Right forelimb (tissue), 1 donor: ENCODE results near the gene CTCF.

ENCODE experiments used
- DNase-seq: peaks from one replicate; pipeline ENCODE4 v3.0.0-alpha.2; 2018

Gene CTCF

DNA sequence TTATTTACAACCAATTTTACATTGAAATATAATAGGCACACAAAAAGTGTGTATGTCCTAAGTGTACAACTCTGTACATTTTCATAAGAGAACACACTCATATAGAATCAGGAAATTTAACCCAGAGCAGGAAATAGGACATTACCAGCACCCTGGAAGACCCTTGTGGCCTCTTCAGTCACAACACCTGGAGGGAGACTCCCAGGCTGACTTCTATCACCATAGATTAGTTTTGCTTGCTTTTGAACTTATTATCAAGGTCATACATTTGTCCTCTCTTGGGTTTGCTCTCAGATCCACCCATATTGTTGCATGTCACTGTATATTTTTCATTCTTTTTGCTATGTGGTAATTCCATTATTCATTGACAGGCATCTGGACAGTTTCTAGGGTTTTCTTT is 27.9 kb upstream of the CTCF start:
- DNase-seq: no peak

DNA sequence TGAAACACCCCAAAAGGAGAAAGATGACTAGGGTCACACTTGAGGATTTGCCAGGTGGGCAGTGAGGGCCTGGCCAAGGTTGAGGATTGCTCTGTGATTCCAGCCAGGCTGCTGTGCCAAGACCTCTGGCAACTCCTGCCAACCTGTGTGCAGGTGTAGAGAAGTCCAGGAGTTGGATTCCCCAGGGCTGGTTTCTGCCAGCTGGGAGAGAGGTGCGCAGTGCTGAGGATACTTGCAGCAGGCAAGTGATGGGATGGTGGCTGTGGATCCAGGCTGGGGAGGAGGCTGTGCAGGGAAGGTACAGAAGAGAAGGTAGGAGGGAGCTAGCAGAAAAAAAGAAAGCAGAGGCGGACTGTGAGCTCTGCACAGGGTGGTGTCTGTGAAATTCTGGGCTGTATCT is 27.1 kb upstream of the CTCF start:
- no peak for DNase-seq

DNA sequence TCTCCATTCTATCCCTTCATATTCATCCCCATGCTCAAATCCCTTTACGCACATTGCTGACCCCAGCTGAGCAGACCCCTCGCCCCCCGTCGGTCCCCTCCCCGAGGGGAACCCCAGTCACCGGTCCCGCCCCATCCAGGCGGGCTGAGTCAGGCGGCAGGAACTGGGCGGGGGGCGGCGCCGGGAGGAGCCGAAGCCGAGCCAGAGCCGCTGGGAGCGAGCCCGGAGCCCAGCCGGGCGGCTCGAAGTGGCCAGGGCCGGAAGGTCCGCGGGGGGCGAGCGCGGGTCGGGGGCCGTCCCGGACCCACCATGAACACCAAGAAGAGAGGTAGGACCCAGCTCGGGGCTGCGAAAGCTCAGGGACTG is 25.1 kb upstream of the CTCF start:
- peak; percentile 76 for DNase-seq

DNA sequence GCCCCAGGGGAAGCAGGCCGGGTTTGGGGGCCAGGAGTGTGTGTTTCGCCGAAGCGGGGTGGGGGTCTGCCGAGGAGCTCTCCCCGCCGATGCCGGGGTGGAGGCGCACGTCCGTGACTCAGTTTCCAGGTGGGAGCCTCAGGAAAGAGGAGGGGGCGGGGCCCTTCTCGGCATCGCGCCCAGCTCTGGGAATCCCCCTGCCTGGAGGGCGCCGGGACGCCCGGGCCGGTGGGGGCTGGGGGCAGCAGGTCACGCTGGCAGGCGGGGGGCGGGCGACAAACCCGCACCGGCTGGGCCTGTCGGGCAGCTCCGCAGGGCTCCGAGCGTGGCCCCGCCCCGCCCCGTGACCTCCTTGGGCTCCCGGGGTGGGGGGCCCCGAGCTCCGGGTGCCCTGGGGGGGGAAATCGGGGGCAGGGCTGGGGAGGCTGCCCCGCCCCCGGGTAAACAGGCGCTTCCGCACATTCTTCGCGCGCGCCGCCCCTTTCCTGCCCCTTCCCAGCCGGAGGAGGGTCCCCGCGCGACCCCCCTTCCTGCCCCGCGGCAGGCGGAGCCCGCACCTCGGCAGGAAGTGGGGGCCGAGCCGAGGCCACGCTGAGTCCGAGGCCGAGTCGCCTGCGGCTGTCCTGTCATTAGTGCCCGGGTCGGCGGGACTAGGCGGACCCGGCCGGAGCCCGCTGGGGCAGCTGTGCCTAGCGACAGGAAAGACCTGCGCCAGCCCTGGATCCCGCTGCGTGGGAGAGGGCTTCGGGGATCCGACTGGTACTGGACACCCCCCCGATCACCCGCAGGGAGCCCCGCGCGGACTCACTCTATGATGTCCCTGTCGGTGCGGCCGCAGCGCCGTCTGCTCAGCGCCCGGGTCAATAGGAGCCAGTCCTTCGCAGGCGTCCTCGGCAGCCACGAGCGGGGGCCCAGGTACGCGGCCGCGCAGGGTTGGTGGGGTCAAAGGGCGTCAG is 24.4 kb upstream of the CTCF start:
- DNase-seq: peak; percentile 73

DNA sequence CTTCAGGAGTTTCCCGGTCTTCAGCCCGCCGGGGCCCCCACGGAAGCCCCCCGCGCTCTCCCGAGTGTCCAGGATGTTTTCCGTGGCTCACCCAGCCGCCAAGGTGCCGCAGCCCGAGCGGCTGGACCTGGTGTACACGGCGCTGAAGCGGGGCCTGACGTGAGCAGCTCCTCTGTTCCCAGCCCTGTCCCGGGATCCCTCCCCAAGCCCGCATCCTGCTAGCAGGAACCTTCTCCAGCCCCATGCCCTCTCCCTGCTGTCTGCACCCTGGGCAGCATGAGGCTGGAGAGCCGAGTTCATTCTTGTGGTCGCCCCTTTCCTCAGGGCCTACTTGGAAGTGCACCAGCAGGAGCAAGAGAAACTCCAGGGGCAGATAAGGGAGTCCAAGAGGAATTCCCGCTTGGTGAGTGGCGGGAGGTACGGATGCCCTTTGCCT is 23.6 kb upstream of the CTCF start:
- no peak for DNase-seq

DNA sequence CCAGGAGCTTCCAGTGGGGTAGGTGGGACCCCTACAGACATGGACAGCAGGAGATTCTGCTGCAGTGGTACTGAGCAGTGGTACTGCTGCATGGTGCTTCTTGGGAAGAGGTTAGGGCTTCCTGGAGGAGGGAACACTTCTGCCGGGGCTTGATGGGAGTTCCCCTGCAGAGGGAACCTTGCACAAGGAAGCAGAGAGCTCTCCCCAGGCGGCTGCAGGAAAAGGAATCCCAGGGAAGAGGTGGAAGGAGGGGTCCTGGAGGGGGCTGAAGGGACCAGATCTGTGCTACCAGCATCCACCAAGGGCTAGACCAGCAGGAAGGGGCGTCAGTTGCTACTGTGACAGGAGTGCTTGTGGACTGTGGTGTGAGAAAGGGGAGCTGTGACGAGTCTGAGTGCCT is 23.1 kb upstream of the CTCF start:
- no peak for DNase-seq

DNA sequence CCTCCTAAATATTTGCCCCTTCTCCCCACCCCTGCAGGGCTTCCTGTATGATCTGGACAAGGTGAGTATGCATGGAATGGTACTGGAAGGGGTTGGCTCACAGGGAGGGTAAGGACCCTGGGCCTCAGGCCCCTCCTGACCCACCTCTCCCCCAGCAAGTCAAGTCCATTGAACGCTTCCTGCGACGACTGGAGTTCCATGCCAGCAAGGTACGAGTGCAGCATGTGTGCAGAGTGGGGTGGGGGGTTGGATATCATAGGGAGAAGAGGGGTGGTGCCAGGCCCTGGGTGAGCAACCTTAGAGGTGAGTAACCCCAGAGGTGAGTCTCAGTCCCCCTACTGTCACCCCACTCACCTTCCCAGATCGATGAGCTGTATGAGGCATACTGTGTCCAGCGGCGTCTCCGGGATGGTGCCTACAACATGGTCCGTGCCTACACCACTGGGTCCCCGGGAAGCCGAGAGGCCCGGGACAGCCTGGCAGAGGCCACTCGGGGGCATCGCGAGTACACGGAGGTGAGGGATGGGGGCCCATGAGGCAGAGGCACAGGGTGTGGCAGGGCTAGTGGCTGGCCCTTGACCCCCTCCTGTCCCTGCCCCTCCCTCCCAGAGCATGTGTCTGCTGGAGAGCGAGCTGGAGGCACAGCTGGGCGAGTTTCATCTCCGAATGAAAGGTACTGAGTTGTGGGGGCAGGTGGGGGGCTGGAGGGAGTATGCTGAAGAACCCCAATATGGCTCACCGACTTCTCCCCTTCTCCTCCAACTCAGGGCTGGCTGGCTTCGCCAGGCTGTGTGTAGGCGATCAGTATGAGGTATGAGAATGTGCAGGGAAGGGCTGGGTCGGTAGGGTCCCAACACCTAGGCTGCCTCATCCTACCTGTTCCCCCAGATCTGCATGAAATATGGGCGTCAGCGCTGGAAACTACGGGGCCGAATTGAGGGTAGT is 22.4 kb upstream of the CTCF start:
- DNase-seq: no peak

DNA sequence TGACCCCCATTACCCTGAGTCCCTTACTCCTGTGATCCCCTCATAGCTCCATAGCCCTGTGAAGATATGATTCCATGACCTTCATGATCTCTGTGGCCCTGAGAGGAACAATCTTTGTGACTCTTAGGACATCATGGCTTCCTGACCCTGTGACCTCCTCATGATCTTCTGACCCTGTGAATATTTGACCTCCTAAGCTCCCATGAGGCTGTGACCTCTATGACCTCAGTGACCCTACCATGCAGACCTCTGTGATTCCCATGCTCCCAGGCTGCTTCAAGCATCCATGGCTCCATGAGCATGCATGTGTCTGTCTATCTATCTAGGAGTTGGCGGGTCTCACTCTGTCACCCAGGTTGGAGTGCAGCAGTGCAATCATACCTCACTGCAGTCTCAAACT is 21.6 kb upstream of the CTCF start:
- no peak for DNase-seq

DNA sequence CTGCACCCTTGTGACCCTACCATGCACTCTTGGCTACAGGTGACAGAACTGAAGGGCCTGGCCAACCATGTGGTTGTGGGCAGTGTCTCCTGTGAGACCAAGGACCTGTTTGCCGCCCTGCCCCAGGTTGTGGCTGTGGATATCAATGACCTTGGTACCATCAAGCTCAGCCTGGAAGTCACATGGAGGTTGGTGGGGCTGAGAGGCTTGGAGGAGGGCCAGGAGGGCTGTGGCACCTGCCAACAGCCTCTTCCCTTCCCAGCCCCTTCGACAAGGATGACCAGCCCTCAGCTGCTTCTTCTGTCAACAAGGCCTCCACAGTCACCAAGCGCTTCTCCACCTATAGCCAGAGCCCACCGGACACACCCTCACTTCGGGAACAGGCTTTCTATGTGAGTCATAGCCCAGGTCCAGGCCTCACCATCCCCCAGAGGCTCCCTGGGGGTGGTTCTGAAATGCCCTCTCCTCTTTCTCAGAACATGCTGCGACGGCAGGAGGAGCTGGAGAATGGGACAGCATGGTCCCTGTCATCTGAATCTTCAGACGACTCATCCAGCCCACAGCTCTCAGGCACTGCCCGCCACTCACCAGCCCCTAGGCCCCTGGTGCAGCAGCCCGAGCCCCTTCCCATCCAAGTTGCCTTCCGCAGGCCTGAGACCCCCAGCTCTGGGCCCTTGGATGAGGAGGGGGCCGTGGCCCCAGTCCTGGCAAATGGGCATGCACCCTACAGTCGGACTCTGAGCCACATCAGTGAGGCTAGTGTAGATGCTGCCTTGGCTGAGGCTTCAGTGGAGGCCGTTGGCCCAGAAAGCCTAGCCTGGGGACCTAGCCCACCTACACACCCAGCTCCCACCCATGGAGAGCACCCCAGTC is 20.7 kb upstream of the CTCF start:
- DNase-seq: no peak

DNA sequence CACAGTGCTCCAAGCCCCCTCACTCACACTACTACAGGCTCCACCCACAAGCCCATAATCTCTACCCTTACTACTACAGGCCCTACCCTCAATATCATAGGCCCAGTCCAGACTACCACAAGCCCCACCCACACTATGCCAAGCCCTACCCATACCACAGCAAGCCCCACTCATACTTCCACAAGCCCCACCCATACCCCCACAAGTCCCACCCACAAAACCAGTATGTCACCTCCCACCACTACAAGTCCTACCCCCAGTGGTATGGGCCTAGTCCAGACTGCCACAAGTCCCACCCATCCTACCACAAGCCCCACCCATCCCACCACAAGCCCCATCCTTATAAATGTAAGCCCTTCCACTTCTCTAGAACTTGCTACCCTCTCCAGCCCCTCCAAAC is 19.9 kb upstream of the CTCF start:
- DNase-seq: peak; percentile 49

DNA sequence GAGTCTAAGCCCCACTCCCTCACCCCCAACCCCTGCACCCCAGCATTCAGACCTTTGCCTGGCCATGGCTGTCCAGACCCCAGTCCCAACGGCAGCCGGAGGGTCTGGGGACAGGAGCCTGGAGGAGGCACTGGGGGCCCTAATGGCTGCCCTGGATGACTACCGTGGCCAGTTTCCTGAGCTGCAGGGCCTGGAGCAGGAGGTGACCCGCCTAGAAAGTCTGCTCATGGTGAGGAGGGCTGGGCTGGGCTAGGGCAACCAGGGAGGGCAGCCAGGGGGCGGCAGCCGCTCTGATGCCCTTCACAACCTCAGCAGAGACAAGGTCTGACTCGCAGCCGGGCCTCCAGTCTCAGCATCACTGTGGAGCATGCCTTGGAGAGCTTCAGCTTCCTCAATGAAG is 19.3 kb upstream of the CTCF start:
- no peak for DNase-seq

DNA sequence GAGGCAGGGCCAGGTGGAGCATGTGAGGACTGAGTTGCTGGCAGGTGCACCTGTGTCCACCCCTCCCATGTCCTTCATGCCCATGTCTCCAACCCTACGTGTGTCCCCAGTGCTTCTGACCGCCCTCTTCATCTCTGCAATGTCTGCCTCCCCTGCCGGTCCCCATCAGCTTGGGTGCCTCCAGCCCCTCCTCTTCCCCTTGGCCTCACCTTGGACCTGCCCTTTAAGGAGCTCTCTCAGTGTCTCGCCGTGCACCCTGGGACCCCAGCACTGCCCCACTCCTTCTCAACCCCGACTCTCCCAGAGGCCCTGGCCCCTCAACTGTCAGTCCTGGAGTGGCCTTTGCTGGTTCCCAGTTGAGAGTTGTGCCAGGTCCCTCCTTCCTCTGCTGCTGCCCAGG is 18.7 kb upstream of the CTCF start:
- DNase-seq: no peak

DNA sequence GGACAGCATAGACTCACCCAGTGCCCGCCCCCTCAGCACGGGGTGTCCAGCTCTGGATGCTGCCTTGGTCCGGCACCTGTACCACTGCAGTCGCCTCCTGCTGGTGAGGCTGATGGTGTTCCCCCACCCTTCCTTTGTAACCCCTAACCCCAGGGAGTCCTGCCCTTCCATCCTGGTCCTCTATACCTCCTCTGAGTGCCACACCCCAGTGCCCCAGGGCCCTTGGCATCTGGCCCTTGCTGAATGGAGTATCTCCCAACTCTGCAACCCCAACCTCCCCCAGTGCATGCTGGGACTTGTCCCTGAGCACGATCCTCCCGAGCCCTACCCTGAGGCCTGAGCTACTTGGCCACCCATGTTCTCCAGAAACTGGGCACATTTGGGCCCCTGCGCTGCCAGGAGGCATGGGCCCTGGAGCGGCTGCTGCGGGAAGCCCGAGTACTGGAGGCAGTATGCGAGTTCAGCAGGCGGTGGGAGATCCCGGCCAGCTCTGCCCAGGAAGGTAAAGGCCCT is 17.9 kb upstream of the CTCF start:
- no peak for DNase-seq

DNA sequence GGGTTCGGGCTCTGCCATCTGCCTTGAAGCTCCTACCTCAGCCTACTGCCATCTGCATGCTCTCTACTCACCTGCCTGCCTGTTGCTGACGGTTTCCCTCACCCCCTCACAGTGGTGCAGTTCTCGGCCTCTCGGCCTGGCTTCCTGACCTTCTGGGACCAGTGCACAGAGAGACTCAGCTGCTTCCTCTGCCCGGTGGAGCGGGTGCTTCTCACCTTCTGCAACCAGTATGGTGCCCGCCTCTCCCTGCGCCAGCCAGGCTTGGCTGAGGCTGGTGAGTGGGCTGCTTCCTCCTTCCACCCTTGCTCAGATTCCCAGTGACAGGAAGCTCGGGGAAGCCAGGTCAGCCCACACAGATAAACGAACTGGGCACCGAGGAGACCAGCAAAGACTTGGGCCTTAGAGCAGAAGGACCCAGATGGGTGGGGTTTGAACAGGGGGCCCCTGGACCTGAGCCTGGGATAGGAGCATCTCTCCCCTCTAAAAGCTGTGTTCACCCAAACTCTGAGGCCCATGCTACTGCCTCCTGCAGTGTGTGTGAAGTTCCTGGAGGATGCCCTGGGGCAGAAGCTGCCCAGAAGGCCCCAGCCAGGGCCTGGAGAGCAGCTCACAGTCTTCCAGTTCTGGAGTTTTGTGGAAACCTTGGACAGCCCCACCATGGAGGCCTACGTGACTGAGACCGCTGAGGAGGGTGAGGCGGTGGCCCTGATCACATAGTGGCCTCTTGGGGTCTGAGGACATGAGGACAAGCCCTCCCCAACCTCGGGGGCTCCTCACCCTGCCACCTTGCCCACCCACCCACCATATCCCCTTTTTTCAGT is 17.3 kb upstream of the CTCF start:
- no peak for DNase-seq

DNA sequence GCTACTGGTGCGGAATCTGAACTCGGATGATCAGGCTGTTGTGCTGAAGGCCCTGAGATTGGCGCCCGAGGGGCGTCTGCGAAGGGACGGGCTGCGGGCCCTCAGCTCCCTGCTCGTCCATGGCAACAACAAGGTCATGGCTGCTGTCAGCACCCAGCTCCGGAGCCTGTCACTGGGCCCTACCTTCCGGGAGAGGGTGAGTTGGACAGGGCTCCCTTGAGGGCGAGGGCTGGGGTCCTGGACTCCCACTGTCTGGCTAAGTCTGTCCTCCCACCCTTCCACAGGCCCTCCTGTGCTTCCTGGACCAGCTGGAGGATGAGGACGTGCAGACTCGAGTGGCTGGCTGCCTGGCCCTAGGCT is 16.7 kb upstream of the CTCF start:
- no peak for DNase-seq

DNA sequence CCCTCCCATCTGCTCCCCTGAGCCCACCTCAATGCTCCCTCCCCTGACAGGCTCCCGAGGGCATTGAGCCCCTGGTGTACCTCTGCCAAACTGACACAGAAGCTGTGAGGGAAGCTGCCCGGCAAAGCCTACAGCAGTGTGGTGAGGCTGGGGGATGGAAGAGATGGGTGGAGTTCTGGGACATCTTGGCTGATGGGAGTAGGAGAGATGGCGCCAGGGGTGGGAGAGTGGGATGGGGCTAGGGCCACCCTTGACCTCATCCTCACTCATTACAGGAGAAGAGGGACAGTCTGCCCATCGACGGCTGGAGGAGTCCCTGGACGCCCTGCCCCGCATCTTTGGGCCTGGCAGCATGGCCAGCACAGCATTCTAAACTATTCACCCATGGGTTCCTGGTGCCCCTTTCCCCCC is 16.2 kb upstream of the CTCF start:
- no peak for DNase-seq

DNA sequence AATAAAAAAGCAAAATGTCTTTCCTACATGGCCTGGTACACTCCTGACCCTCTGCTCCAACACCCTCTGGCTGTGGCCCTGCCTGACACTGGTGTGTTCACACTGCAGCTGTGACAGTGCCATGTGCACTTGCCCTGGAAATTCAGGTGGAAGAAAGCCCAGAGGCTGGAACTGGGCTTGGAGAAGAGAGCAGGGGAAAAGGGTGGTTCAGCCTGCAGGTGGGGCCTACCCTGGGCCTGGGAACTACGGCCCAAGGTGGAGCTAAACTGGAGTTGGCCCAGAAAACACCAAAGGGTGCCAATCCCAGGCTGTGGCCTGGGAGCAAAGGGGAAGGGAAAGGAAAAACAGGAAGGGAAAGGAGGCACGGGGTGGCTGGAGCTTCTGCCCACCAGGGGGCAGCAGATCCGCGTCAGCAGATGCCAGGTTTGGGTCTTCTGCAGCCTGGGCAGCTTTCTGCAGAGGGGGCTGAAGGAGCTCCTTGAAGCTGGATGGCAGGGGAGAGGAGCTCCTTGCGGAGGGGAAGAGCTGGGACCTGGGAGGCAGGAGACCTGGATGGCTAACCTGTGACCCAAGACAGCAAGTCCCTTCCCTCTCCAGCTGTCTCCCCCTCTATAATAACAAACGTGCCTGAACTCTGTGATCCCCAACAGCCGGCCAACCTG is 15.4 kb upstream of the CTCF start:
- peak; percentile 81 for DNase-seq

DNA sequence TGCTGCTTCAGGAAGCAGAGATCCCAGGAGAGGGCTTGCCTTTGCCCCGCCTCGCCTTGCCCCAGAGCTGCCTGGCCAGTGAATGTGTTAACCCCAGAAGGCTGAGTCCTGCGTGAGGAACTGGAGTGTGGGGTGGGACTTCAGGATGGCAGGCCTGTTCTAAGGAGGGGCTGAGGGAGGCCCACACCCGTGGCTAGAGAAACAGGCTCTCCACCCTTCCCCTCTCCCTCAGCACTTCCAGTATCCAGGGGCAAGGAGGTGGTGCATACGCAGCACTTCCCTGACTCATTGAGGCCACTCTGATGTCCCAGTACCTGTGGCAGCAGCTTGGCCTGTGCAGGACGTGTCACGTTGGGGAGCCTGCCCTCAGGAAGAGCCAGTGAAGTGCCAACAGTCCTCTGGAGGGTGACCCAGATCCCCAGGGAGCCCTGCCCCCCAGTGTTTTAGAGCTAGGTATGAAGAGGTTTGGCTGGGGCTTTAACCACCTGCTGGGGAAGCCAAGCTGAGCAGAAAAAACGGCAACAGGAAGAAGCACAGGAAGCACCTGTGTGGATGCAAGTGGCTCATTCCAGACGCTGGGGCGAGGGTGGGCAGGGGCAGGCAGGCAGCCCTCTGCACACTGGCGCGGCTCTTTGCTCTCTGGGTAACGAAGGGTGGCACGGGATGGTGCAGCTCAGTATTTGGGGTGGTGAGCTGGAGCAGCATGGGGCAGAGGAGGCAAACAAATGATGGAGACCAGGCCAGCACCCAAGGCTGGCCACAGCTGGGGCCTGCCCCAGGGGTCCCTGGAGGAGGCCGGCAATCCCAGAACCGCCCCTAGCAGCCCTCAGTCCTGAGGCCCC is 14.7 kb upstream of the CTCF start:
- peak; percentile 41 for DNase-seq

DNA sequence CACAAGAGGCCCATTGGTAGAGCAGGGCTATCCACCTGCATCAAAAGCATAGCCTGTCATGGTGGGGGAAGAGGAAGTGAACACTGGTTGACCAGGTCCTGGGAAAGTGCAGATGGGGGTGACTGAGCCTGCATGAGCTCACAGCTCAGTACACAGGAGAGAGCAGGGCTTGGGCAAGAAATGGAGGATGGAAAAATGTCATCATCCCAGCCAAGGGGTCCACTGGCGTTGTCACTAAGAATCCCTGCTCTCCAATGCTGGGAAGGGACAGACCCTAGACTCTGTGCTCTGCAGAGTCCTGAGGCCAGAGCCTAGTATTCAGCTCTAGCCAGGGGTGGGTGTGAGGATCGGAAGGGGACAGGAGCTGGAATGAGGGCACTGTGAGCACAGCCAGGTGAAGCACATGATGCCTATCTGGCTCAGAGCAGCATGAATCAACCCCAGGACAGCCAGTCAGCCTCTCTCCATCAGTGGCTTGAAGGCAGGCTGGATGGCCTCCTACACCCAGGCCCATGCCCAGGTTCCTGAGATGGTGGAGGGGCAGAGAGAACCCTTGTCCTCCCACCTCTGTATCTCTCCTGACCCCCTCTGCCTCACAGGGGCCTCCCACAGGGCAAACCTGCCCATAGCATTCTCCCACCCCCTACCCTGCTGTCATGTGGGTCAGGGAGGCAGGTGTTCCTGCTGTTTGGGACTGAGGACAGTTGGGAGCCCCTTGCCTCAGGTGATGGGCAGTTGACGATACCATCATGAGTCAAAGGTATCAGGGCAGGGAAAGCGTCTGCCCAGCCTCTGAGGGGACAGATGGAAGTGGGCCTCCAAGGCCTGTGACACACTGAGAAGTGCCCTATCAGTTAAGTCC is 13.8 kb upstream of the CTCF start:
- DNase-seq: peak; percentile 43
